Upper lobe of left lung (tissue), 6 donors: Measurements from ENCODE around the gene FAM89A. TPM values are rescaled to one million over a fixed set of nuclear protein-coding genes. Genes with fewer than 3 reads are reported as not detected.

ENCODE experiments used
- ATAC-seq, 2 donors: fragments of 200-7000 bp; cut with Tn5 transposase; one replicate each; pipeline ENCODE4 v1.9.1; 2022; ENCODE audit warnings: mild to moderate bottlenecking in 2 of 2, moderate library complexity in 2 of 2; ENCODE audit not compliant: low FRiP score in 2 of 2
- DNase-seq, 2 donors: peaks; one replicate each; pipeline ENCODE4 v3.0.0-alpha.2; 2019 to 2020
- H3K27ac ChIP-seq, 4 donors: fragments of 200-600 bp; sonication (generic); one replicate each; pipeline ENCODE4 v1.5.1; 2016 to 2019
- H3K27me3 ChIP-seq, 4 donors: fragments of 200-600 bp; sonication (generic); one replicate each; pipeline ENCODE4 v1.5.1; 2017 to 2019
- H3K36me3 ChIP-seq, 4 donors: fragments of 200-600 bp; sonication (generic); one replicate each; pipeline ENCODE4 v1.5.1; 2016 to 2019
- H3K4me1 ChIP-seq, 4 donors: fragments of 200-600 bp; sonication (generic); one replicate each; pipeline ENCODE4 v1.5.1; 2018 to 2019
- H3K4me3 ChIP-seq, 4 donors: fragments of 200-600 bp; sonication (generic); one replicate each; pipeline ENCODE4 v1.5.1; 2017 to 2019; ENCODE audit warnings: mild to moderate bottlenecking in 2 of 4, moderate library complexity in 1 of 4
- H3K9me3 ChIP-seq, 4 donors: fragments of 200-600 bp; sonication (generic); one replicate each; pipeline ENCODE4 v1.5.1; 2018 to 2019
- CTCF ChIP-seq, 6 experiments: fragments of 450-650 bp in 4 of 6; fragments of 200-600 bp in 2 of 6; sonication (generic) in 2 of 6; IDR thresholded peaks; one replicate each; pipeline ENCODE4 v1.5.1; 2016 to 2019; ENCODE audit warnings: antibody characterized with exemption in 6 of 6
- EP300 ChIP-seq, 4 donors: sonication (generic); formaldehyde crosslinking; IDR thresholded peaks; one replicate each; pipeline ENCODE4 v1.5.1; 2017; ENCODE audit warnings: antibody characterized with exemption in 4 of 4, control low read depth in 2 of 4
- POLR2A ChIP-seq, 4 donors: fragments of 450-650 bp; IDR thresholded peaks; one replicate each; pipeline ENCODE4 v1.5.1; 2016 to 2017; ENCODE audit warnings: antibody characterized with exemption in 4 of 4, mild to moderate bottlenecking in 2 of 4
- POLR2AphosphoS5 ChIP-seq, 2 donors: sonication (generic); formaldehyde crosslinking; IDR thresholded peaks; one replicate each; pipeline ENCODE4 v1.5.1; 2017; ENCODE audit warnings: antibody characterized with exemption in 2 of 2
- WGBS, 2 donors: methylation state at CpG; one replicate each; pipeline ENCODE4 v1.1.5; 2017 to 2018; 5-methylcytosine and 5-hydroxymethylcytosine counted together
- total RNA-seq, 6 donors: library from RNA; depleted of rRNA in 4 of 6; stranded (reverse); fragments of >200 nt in 4 of 6; gene quantifications; one replicate each; pipeline versions ENCODE4 v1.1.0 to v1.2.1, GENCODE V29; 2016 to 2021
- donor health status: DM: no; HTN: no; CAD: no; lungs with moderate emphysema.
- donor health status: DM: no; HTN: yes; CAD: no; lungs with severe emphysema.

Gene FAM89A
- total RNA-seq, 6 donors from 2014 or later = 17.8 to 64.5 (median 39.3) TPM

GRCh38 chr1:231059566-231060193 is 19.6 kb upstream of the FAM89A start:
- no peak for ATAC-seq
- H3K27ac ChIP-seq = no peak overlapping the region
- TF ChIP-seq CTCF (IDR thresholded peaks at IDR 0.05) (no peak), POLR2AphosphoS5 (IDR thresholded peaks at IDR 0.05) (no peak), POLR2A (IDR thresholded peaks at IDR 0.05) (no peak), EP300 (IDR thresholded peaks at IDR 0.05) (no peak)
- H3K4me3 ChIP-seq = no peak overlapping the region
- WGBS, 2 donors = 96 to 100% methylated on average over 1 of the region's 1 CpG
- H3K4me1 ChIP-seq = peaks cover 0 to 11% (median 0%) of the 10 kb centered on the region in 4 donors
- H3K27me3 ChIP-seq = no peaks in the 10 kb centered on the region
- no peaks in the 10 kb centered on the region for H3K9me3 ChIP-seq
- no peaks in the 10 kb centered on the region for H3K36me3 ChIP-seq
- DNase-seq = no peak

- Histone ChIP-seq H3K4me1 (peaks cover 6 to 17% (median 8%) of the 10 kb centered on the region in 4 donors), H3K27ac (no peak overlapping the region), H3K27me3 (no peaks in the 10 kb centered on the region), H3K36me3 (no peaks in the 10 kb centered on the region), H3K4me3 (no peak overlapping the region), H3K9me3 (no peaks in the 10 kb centered on the region)
- WGBS, 2 donors = 78 to 81% methylated on average over 8 of the region's 8 CpGs
- no peak for DNase-seq
- ATAC-seq = no peak
- TF ChIP-seq POLR2AphosphoS5 (IDR thresholded peaks at IDR 0.05) (no peak), POLR2A (IDR thresholded peaks at IDR 0.05) (no peak)
Observed at GRCh38 chr1:231058416-231059109, 18.5 kb upstream of the FAM89A start.

GRCh38 chr1:231057410-231057809 is 17.4 kb upstream of the FAM89A start:
- TF ChIP-seq EP300 (IDR thresholded peaks at IDR 0.05) = no peak
- TF ChIP-seq POLR2AphosphoS5 (IDR thresholded peaks at IDR 0.05) = no peak
- no peak for TF ChIP-seq CTCF (IDR thresholded peaks at IDR 0.05)
- TF ChIP-seq POLR2A (IDR thresholded peaks at IDR 0.05) = no peak
- H3K36me3 ChIP-seq = no peaks in the 10 kb centered on the region
- H3K4me1 ChIP-seq = peaks cover 16 to 23% (median 16%) of the 10 kb centered on the region in 4 donors
- no peak overlapping the region for H3K27ac ChIP-seq
- no peak overlapping the region for H3K4me3 ChIP-seq
- WGBS, 2 donors = 78 to 91% methylated on average over 3 of the region's 3 CpGs
- ATAC-seq (no peak), DNase-seq (no peak)
- H3K27me3 ChIP-seq = no peaks in the 10 kb centered on the region
- no peaks in the 10 kb centered on the region for H3K9me3 ChIP-seq

- DNase-seq = no peak
- no peaks in the 10 kb centered on the region for H3K36me3 ChIP-seq
- H3K27me3 ChIP-seq = no peaks in the 10 kb centered on the region
- H3K27ac ChIP-seq = no peak overlapping the region
- no peaks in the 10 kb centered on the region for H3K9me3 ChIP-seq
- no peak for ATAC-seq
- no peak overlapping the region for H3K4me3 ChIP-seq
- TF ChIP-seq POLR2A (IDR thresholded peaks at IDR 0.05) (no peak), CTCF (IDR thresholded peaks at IDR 0.05) (no peak), EP300 (IDR thresholded peaks at IDR 0.05) (no peak), POLR2AphosphoS5 (IDR thresholded peaks at IDR 0.05) (no peak)
- peaks cover 16 to 19% (median 16%) of the 10 kb centered on the region in 4 donors for H3K4me1 ChIP-seq
Observed at GRCh38 chr1:231055271-231055670, 15.2 kb upstream of the FAM89A start.

GRCh38 chr1:231053493-231054162 is 13.6 kb upstream of the FAM89A start:
- Histone ChIP-seq H3K4me1 (peaks cover 16 to 27% (median 20%) of the 10 kb centered on the region in 4 donors), H3K9me3 (no peaks in the 10 kb centered on the region), H3K36me3 (no peaks in the 10 kb centered on the region), H3K27ac (peak overlapping the region in 3 of 4 donors; percentile 44 to 75 (median 50)), H3K27me3 (no peaks in the 10 kb centered on the region), H3K4me3 (peak overlapping the region in 2 of 4 donors; percentile 19 to 22)
- TF ChIP-seq EP300 (IDR thresholded peaks at IDR 0.05) (peak in 1 of 4 donors; percentile 1), CTCF (IDR thresholded peaks at IDR 0.05) (no peak), POLR2AphosphoS5 (IDR thresholded peaks at IDR 0.05) (peak in 1 of 2 donors; percentile 43), POLR2A (IDR thresholded peaks at IDR 0.05) (no peak)
- DNase-seq (peak in 1 of 2 donors; percentile 45), ATAC-seq (peak; percentile 57 to 60)
- 1 to 2% methylated on average over 7 of the region's 7 CpGs for WGBS, 2 donors
